Measurements from ENCODE around the gene TGM2. TPM values are rescaled to one million over a fixed set of nuclear protein-coding genes. Genes with fewer than 3 reads are reported as not detected.

Gene TGM2
- total RNA-seq: 1.9 TPM

- peak in 2 of 3 donors; percentile 66 for DNase-seq (ENCODE audit: low read depth in 2 of 3, low spot score in 2 of 3)
Measured at GRCh38 chr20:38165089-38165965, at the start of gene TGM2. TSS of gene TGM2 (minus strand) at chr20:38165270. CDS start at chr20:38165198, 72 bp downstream.

GRCh38 chr20:38214256-38215193 lies 49.5 kb upstream of the TGM2 start:
- DNase-seq (ENCODE audit: low read depth in 2 of 3, low spot score in 2 of 3): no peak

- DNase-seq (ENCODE audit: low read depth in 2 of 3, low spot score in 2 of 3): no peak
Measured at GRCh38 chr20:38213607-38213940, 48.5 kb upstream of the TGM2 start.

- DNase-seq (ENCODE audit: low read depth in 2 of 3, low spot score in 2 of 3): no peak
Measured at GRCh38 chr20:38212806-38213606, 47.9 kb upstream of the TGM2 start.

GRCh38 chr20:38211200-38212097 lies 46.4 kb upstream of the TGM2 start:
- DNase-seq (ENCODE audit: low read depth in 2 of 3, low spot score in 2 of 3): no peak

- peak in 2 of 3 donors; percentile 18 to 19 for DNase-seq (ENCODE audit: low read depth in 2 of 3, low spot score in 2 of 3)
Measured at GRCh38 chr20:38210741-38211140, 45.7 kb upstream of the TGM2 start.

GRCh38 chr20:38209736-38210405 lies 44.8 kb upstream of the TGM2 start:
- DNase-seq (ENCODE audit: low read depth in 2 of 3, low spot score in 2 of 3): no peak

- no peak for DNase-seq (ENCODE audit: low read depth in 2 of 3, low spot score in 2 of 3)
Measured at GRCh38 chr20:38209054-38209675, 44.1 kb upstream of the TGM2 start.

- DNase-seq (ENCODE audit: low read depth in 2 of 3, low spot score in 2 of 3): no peak
Measured at GRCh38 chr20:38208523-38208922, 43.5 kb upstream of the TGM2 start.

- DNase-seq (ENCODE audit: low read depth in 2 of 3, low spot score in 2 of 3): no peak
Measured at GRCh38 chr20:38208088-38208487, 43.0 kb upstream of the TGM2 start.

GRCh38 chr20:38207621-38208020 lies 42.6 kb upstream of the TGM2 start:
- DNase-seq (ENCODE audit: low read depth in 2 of 3, low spot score in 2 of 3): no peak

GRCh38 chr20:38205001-38205400 lies 39.9 kb upstream of the TGM2 start:
- no peak for DNase-seq (ENCODE audit: low read depth in 2 of 3, low spot score in 2 of 3)

- no peak for DNase-seq (ENCODE audit: low read depth in 2 of 3, low spot score in 2 of 3)
Measured at GRCh38 chr20:38203981-38204357, 38.9 kb upstream of the TGM2 start.

- DNase-seq (ENCODE audit: low read depth in 2 of 3, low spot score in 2 of 3): no peak
Measured at GRCh38 chr20:38203337-38203980, 38.4 kb upstream of the TGM2 start.

GRCh38 chr20:38202982-38203293 lies 37.9 kb upstream of the TGM2 start:
- no peak for DNase-seq (ENCODE audit: low read depth in 2 of 3, low spot score in 2 of 3)

- DNase-seq (ENCODE audit: low read depth in 2 of 3, low spot score in 2 of 3): no peak
Measured at GRCh38 chr20:38202153-38202981, 37.3 kb upstream of the TGM2 start.

GRCh38 chr20:38201356-38201755 lies 36.3 kb upstream of the TGM2 start:
- DNase-seq (ENCODE audit: low read depth in 2 of 3, low spot score in 2 of 3): no peak

- no peak for DNase-seq (ENCODE audit: low read depth in 2 of 3, low spot score in 2 of 3)
Measured at GRCh38 chr20:38200646-38201045, 35.6 kb upstream of the TGM2 start.
